ENCODE results near the gene CYB5B. TPM values are rescaled to one million over a fixed set of nuclear protein-coding genes. Genes with fewer than 3 reads are reported as not detected.

Gene CYB5B
- total RNA-seq = 10 to 100 TPM; 26.7 to 31.2 (median 29.1) TPM

DNA sequence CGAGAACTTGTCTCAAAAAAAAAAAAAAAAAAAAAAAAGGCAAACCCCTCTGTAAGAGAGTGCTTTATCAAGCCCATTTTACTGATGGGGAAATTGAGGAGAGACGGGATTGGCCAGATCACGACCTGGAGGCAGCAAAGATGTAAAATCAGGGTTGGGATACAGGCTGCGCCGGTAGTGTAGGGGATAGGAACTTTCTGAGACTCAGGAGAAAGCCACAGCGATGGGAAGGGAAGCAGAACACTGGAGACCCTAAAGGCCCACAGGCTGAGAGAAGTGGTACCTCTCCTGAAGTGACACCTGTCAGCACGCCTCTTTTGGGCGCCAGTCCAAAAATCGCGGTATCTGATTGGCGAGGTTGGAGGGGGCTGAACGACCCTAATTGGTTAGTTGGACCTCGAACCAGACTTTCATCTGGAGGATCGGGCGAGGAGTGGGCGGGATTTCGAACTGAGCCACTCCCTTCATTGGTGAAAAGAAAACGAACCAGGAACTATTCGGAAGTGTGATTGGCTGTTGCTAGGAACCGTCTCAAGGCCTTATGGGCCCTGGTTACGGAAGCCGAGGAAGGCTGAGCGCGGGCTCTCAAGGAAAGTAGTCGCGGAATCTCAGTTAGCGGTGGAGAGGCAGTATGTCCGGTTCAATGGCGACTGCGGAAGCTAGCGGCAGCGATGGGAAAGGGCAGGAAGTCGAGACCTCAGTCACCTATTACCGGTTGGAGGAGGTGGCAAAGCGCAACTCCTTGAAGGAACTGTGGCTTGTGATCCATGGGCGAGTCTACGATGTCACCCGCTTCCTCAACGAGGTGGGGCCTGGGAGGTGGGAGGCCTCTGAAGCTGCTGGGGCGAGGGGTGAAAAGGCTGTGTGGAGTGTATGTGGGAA, at the start of gene CYB5B:
Gene CYB5B, plus strand, starts transcription at position 567 of the 882 bp plus-strand sequence. Its CDS starts 65 bp downstream, at position 632.
- peak; percentile 98 for DNase-seq (ENCODE audit: extremely low spot score)
- intact Hi-C loops (cut with DNase I) = loop anchor here (10.0 kb wide), 1 partner anchor 141 kb away; the partner anchor contains the start of gene NFAT5
- Histone ChIP-seq H3K27ac (replicated peaks in 1 of 4) (peak within 1 kb of the TSS; percentile 79 to 86 (median 81)), H3K4me1 (peaks cover 11 to 21% (median 18%) of the 10 kb centered on the region in 4 donors), H3K36me3 (peaks cover 15 to 26% (median 20%) of the 10 kb centered on the region in 4 donors), H3K27me3 (no peaks in the 10 kb centered on the region), H3K4me3 (peak within 1 kb of the TSS; percentile 67 to 85 (median 74)), H3K9me3 (no peaks in the 10 kb centered on the region)
- TF ChIP-seq POLR2AphosphoS5 (IDR thresholded peaks at IDR 0.05) = peak; percentile 94 to 96
- TF ChIP-seq CTCF (IDR thresholded peaks at IDR 0.05) = no peak
- TF ChIP-seq EP300 (IDR thresholded peaks at IDR 0.05) = no peak
- TF ChIP-seq POLR2A (IDR thresholded peaks at IDR 0.05; ENCODE audit: low read depth) = peak; percentile 47
- WGBS = 3% methylated on average over 38 of the region's 40 CpGs

DNA sequence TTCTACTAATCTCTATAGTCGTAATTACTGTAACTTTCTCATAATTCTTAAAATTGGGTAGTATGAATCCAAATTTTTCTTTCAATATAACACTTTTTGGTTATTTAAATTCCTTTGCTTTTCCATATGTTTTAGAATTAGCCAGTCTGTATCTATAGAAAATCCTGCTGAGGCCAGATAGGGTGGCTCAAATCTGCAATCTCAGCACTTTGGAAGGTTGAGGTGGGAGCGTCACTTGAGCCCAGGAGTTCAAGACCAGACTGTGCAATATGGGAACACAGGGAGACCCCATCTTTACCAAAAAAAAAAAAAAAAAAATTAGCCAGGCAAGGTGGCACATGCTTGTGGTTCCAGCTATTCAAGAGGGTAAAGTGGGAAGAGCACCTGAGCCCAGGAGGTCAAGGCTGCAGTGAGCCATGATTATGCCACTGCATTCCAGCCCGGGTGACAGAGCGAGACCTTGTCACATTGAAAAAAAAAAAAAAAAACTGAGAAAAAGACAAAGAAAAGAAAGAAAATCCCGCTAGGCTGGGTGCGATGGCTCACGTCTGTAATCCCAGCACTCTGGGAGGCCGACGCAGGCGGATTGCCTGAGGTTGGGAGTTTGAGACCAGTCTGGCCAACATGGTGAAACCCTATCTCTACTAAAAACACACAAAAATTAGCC, 47.9 kb upstream of the CYB5B start:
- Histone ChIP-seq H3K27me3 (no peaks in the 10 kb centered on the region), H3K36me3 (peaks cover 14 to 87% (median 62%) of the 10 kb centered on the region in 4 donors), H3K4me1 (peaks cover 0 to 7% (median 0%) of the 10 kb centered on the region in 4 donors), H3K4me3 (no peak overlapping the region), H3K27ac (replicated peaks in 1 of 4) (no peak overlapping the region), H3K9me3 (no peaks in the 10 kb centered on the region)
- 95% methylated on average over 10 of the region's 10 CpGs for WGBS
- TF ChIP-seq POLR2A (IDR thresholded peaks at IDR 0.05; ENCODE audit: low read depth) (no peak), POLR2AphosphoS5 (IDR thresholded peaks at IDR 0.05) (no peak), EP300 (IDR thresholded peaks at IDR 0.05) (no peak), CTCF (IDR thresholded peaks at IDR 0.05) (no peak)
- no peak for DNase-seq (ENCODE audit: extremely low spot score)
- intact Hi-C loops (cut with DNase I) = no loop called here

DNA sequence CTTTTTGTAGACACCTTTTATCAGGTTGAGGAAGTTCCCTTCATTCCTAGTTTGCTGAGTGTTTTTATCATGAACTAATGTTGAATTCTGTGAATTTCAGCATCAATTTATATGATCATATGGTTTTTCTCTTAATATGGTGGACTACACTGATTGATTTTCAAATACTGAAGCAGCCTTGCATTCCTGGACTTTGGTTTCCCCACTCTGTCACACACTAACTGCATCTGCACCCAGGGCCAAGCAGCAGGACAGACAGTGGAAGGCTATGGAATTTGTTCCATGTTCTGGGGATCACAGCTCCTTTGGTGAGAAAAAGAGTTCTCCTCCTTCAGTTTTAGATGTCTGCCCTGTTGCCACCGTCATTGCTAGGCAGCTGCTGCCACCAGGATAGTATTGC, 46.4 kb upstream of the CYB5B start:
- no peaks in the 10 kb centered on the region for H3K9me3 ChIP-seq
- 82% methylated on average over 1 of the region's 1 CpG for WGBS
- TF ChIP-seq EP300 (IDR thresholded peaks at IDR 0.05) (no peak), POLR2AphosphoS5 (IDR thresholded peaks at IDR 0.05) (no peak), POLR2A (IDR thresholded peaks at IDR 0.05; ENCODE audit: low read depth) (no peak), CTCF (IDR thresholded peaks at IDR 0.05) (no peak)
- peaks cover 0 to 7% (median 1%) of the 10 kb centered on the region in 4 donors for H3K4me1 ChIP-seq
- no peaks in the 10 kb centered on the region for H3K27me3 ChIP-seq
- no peak overlapping the region for H3K4me3 ChIP-seq
- no peak for DNase-seq (ENCODE audit: extremely low spot score)
- intact Hi-C loops (cut with DNase I) = no loop called here
- H3K36me3 ChIP-seq = peaks cover 16 to 87% (median 62%) of the 10 kb centered on the region in 4 donors
- H3K27ac ChIP-seq (replicated peaks in 1 of 4) = no peak overlapping the region

DNA sequence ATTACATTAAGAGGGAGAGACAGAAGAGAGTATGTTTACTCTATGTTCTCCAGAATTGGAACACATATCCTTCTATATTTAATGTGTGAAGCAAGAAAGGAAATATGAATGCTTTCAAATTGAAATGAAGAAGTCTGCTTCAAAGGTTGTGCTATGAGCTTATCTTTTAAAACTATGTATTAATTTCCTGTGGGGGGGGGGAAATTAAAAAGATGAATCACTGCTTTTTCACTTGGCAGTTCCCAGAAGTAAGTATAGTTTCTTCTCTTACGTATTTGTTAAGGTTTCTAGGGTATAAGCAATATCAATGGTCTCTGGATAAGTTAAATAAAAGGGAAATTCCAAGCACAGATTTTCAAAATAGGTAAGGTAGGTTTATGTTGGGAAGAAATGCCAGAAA, 45.7 kb upstream of the CYB5B start:
- H3K36me3 ChIP-seq = peaks cover 18 to 87% (median 60%) of the 10 kb centered on the region in 4 donors

More for the DNA sequence above, 45.7 kb upstream of the CYB5B start:
- intact Hi-C loops (cut with DNase I) = no loop called here
- TF ChIP-seq EP300 (IDR thresholded peaks at IDR 0.05) (no peak), POLR2A (IDR thresholded peaks at IDR 0.05; ENCODE audit: low read depth) (no peak), POLR2AphosphoS5 (IDR thresholded peaks at IDR 0.05) (no peak), CTCF (IDR thresholded peaks at IDR 0.05) (no peak)
- H3K9me3 ChIP-seq = no peaks in the 10 kb centered on the region
- no peak overlapping the region for H3K4me3 ChIP-seq
- H3K4me1 ChIP-seq = peaks cover 0 to 13% (median 5%) of the 10 kb centered on the region in 4 donors
- DNase-seq (ENCODE audit: extremely low spot score) = no peak
- no peaks in the 10 kb centered on the region for H3K27me3 ChIP-seq
- WGBS = 63% methylated on average over 1 of the region's 1 CpG
- no peak overlapping the region for H3K27ac ChIP-seq (replicated peaks in 1 of 4)

Data from esophagus muscularis mucosa (tissue), 4 donors.